Lung microvascular endothelial cell (primary cell): Measurements from ENCODE around the gene KCNK3. TPM values are rescaled to one million over a fixed set of nuclear protein-coding genes. Genes with fewer than 3 reads are reported as not detected.

Experiments used
- DNase-seq, 2 donors: peaks; one replicate each; pipeline versions ENCODE4 v3.0.0 to v3.0.0-alpha.2; 2010; ENCODE audit warnings: low read depth in 2 of 2
- total RNA-seq: library from RNA; depleted of rRNA; stranded (reverse); fragments of >200 nt; gene quantifications from 2 replicates; pipeline ENCODE4 v1.2.1, GENCODE V29; 2014

The KCNK3 gene
- total RNA-seq, 1 donor from 2014 or later, result not detected

DNA sequence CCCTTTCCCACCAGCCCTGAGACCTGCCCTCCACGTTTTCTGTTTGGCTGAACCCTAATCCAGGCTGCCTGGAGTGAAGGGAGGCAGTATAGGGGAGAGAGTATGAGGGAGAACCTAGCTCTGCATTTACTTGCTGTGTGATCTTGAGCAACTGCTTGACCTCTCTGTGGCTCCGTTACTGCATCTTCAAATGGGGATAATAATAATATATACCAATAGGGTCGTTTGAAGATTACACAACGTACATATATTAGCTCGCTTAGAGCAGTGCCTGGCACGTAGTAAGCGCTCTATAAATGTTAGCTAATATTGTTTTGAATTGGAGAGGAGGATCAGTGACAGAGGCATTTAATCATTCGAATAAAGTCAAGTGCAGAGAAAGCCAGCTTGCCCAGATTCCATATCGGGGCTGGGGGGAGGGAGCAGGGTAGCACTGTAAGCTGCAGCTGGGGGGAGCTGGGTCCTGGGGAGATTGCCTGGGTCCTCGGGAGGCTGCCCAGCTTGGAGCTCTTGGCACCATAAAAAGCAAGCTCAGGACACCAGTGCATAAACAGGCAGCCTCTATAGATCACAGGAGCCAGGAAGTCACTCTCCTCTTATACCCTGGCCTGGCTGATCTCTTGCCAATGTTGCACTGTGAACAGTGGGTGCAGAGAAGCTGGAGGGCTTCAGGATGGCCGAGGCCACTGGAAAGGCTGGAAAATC is 19.1 kb downstream of the KCNK3 start:
- no peak for DNase-seq

DNA sequence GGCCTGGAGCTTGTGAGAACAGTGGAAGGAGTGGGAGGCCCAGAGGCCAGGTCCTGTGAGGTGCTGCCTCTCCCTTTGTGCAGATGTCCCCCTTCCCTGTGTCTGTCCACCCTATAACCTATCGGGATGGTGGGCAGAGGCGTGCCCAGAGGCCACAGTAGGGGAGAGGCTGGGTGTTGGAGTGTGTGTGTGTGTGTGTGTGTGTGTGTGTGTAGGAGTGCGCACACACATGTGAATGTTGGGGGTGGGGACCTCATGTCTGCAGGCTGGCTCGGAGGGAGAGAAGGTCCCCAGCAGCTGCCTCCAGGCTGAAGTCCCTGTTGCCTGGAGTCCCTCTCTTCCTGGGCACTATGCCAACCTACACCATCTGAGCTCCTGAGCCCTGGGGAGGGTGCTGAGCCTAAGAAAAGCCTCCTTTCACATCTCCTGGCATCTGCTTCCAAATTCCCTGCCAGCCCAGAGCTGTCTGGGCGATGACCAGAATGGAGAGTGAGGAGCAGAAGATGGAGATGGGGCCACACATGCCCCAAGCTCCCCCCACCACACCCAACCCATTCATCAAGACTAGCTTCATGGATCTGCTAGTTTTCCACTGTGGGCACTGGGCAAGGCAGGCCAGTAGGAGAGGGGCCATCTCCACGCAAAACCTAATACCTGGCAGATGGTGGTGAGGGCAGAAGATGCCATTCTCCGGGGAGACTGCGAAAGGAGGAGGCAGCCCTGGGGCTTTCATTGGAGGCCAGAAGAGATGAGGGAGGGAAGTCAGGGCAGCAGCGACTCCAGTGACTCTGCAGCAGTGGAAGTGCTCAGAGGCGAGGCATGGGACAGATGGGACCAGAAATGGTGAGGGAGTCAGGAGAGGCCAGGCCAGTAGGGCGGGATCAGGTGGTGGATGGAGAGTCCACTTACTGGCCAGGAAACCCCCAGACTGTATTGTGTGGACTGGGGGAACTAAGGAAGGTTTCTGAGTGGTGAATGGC is 20.3 kb downstream of the KCNK3 start:
- DNase-seq, result no peak

DNA sequence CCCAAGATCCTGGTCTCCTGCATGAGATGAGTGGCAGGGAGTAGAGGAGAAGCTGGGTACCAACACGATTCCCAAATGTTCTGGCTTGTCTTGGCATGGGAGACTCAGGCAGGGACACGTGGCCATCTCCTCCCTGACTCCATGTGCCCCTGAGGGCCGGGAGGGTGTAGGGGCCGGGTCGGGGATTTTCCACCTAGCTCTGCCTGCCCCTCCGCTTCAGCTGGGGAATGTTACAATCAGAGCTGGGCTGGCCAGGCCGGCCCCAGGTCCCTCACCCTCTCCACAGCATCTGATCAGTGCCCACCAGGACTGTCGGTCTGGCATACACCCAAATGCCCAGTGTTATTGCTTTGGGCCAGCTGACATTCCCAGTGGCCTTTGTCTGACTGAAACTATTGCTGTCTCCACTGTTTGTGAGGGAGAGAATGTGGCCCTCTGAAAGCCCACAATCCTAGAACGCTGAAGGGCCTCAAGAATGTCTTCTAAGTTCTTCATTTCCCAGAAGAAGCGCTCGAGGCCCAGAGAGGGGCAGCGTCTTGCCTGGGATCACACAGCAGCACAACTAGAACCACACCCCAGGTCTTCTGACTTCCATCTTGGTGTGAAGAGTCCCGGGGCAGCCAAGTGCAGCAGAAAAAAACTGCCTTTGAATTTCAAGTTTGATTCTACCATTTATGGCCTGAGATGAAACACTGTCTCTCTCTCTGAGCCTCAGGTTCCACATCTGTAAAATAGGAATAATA is 23.2 kb downstream of the KCNK3 start:
- no peak for DNase-seq

DNA sequence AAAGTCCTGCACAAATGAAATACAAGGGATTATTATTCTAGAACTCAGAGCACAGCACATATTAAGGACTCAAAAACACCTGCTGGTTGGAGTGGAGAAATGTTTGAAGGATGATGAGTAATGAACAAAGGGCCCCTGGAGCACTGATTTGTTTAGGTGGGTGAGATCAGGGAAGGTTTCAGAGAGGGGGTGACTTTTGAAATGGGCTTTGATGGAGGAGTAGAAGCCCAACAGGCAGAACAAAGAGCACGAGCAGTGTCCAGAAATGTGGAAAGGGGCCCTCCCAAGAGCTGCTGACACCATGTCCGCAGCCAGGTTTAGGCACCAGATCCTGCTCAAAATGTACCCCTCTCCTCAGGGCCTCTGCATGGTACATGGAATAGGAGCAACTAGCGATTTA is 23.8 kb downstream of the KCNK3 start:
- no peak for DNase-seq

DNA sequence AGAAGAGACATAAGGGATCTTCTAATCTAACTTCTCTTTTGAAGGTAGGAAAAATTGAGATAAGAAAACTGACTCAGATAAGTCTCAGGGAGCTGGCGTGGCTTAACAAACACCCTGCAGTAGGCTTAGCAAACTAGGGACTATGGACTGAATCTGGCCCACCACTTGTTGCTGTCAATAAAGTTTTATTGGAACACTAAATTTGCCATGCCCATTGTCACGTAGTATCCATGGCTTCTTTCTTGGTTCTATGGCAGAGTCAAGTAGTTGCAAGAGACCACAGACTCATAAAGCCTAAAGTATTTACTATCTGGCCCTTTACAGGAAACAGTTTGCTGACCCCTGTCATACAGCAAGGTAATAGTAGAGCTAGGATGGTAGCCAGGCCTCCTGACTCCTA is 24.2 kb downstream of the KCNK3 start:
- no peak for DNase-seq

DNA sequence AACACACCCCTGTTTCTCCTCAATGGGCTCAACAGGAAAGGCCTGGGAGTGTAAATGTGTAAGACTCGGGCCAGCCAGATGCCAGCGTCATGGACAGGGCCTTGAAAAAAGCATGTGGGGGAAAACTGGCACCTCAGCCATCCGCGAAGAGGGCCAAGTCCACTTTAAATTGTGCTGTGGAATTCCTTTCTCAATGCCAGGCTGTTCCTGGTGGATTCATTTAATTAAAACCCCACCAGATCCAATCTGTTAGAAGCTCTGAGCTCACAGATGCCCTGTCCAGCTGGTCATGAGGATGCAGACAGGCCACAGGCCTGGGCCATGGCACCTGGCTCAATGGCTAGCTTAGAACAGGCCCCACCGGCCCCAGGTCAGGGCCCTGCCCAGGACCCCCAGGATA is 24.8 kb downstream of the KCNK3 start:
- DNase-seq, result no peak

DNA sequence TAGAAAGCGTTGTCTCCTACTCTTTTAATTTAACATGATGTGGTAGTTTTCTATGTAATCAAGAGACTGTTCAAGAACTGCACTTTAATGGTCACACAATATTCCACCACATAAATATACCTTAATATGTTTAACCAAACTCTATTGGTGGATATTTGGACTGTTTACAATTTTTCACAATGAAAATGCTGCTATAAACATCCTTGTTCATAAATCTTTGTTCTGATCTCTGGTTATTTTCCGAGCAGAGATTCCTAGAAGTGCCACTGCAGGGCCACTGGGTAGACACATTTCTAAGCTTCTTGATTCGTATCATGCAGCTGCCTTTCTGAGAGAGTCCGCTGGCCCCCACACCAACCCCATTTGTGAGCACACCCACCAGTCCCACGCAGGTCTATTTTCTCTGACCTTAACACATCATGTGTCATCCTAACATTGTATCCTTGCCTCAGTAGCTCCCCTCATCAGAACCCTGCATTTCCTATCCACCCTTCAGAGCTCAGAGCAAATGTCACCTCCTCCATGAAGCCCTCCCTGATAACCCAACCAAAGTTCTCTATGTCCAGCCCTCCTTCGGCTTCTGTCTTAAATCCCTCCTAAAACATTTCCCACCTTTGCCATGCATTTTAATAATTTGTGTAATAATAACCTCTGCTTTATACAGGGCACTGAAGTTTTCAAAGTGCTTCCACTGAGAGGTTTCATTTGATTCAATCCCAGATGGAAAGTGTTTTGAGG is 26.6 kb downstream of the KCNK3 start:
- no peak for DNase-seq

DNA sequence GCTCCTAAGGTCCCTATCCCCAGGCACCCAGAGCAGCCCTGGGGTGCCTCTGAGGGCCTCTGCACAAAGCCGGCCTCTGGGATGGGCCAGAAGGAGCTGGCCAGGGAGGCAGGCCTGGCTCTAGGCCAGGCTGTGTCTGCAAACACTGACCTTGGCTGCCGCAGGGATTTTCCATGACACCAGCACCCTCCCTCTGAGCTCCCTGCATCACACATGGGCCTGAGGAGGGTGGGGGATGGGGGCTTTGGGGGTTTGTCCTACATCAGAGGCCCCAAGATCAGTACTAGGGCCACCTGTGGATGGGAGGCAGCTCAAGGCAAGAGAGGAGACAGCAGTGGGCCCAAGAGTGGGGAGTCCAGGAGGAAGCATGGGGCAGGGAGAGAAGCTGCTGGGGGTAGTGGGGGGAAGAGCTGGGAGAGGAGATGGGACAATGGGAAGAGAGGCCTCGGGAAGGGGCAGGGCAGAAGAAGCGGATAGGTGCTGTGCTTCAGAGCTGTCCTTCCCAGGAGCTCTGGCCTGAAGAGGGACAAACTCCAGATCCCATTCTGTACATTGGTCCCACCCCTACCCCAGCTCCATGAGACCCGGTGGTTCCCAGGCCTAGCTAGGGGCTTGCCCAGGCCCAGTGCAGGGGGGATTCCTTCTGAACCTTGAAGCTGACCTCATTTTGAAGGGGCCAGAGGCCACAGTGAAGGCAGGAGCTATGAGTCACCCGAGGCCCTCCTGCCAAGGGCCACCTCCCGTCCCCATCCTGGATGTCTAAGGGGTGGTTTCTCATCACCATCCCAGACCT is 28.0 kb downstream of the KCNK3 start:
- DNase-seq, result peak; percentile 77 to 90

DNA sequence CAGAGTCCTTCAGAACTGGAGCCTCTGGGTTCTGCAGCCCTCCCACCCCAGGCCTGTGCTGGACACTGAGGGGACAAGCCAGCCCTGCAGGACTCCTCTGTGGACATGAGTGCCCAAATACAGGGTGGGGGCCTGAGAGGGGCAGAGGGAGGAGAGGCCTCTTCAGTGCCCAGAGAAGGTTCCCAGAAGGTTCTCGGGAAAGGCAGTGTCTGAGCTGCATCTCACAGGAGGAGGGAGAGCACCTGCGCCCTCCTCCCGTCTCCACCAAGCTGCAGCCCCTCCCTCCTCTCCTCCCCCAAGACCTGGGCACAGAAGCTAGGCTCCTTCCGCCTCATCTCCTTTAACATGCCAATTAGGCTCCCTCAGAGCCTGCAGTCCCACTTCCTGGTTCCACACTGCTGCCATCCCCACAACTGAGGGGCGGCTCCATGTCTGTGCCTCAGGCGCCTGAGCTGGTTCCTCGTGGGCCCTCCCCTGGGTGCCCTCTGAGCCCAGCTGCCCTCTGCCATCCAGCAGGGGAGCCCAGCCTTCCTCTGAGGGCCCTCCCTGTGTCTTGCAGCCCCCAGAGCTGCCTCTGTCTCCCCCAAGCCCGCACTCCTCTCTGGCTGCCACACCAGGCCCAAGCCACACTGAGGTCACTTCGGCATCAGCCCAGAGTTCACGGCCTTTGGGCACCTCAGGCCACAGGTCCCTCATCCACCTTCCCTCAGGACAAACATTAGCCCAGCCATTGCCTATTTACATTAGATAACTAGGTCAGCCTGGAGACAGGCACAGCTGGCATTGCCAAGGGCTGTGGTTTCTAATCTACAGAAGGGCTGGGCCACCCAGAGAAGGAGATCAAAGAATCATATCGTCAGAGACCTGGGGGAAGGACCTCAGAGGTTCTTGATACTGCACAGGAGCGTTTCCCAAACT is 28.9 kb downstream of the KCNK3 start:
- DNase-seq, result no peak

DNA sequence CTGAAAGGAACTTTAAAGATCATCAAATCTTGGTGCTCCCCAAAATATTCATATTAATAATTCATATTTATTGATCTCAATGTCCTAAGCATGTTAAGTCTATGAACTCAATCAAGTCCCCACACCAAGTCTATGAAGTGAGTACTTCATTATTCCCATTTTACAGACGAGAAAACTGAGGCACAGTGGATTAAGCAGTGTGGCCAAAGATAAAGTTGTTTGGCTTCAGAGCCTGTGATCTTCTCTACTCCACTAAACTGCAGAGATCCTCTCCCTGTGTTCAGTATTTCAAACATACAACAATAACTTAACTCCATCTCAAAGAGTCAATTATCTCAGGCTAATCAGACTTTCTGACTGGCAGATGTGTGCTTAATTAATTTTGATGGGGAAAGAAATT is 29.8 kb downstream of the KCNK3 start:
- DNase-seq, result no peak

DNA sequence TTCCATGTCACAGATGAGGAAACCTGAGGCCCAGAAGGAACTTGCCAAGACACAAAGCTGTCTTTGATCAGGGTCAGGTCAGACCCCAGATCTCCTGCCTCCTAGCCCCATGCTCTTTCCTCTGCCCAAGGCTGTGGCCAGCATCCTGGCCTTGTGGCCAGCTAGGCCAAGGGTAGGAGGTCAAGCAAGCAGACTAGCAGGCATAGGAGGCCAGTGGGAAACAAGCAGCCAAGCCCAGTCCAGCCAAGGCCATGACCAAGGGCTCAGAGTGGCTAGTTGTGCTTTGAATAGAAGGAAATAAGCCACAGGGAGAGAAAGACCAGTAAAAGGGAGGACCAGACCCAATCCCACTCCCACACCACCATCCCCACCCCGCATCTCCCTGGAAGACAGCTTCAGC is 30.4 kb downstream of the KCNK3 start:
- DNase-seq, result no peak

DNA sequence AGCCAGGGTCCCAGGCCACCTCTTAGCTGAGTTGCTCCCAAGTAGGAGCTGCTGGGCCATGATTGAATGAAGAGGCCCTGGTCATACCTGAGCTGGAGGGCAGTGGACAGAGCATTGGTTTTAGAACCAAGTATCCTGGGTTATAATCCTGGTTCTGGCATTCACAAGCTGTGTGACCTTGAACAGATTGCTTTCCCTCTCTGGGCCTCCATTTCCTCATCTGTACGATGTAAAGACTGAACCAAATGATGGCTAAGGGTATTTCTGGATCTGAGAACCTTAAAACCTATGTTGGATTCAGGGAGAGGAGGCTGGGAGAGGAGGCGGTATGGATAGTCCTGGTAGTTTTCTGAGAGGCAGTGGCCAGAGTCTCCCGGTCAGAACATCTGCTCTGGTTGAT is 31.0 kb downstream of the KCNK3 start:
- no peak for DNase-seq

DNA sequence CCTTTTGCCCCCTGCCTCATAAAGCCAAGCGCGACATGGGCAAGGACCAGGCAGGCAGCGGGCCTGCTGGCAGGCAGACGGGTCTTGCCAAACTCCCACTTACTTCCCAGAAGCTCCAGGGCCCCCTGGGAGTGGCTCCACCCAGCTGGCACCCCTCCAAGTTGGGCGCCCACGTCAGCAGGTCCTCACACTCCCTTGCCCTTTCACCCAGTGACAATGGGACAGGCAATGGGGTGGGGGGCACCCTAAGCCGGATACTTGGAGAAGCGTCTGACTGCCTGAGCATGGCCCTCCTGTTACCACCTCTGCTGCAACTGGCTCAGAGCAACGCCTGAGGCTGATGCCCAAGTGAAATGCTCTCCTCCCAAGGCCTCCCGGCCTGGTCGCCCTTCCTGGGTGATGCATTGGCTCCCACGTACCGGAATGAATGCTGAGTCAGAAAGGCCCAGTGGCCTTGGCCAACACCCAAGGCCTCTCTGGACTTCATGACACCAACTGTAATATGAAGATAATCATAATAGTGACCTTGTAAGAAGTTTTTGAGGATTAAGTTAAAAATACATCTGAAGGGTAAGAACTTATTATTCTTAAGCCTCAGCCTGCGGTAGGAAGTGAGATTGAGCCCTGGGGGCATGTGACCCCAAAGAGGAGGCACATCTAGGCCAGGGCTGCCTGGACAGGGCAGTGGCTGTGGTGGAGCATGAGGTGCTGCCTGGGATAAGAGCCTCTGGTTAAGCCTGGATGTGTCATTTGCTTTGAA is 31.6 kb downstream of the KCNK3 start:
- peak in 1 of 2 donors; percentile 59 for DNase-seq

DNA sequence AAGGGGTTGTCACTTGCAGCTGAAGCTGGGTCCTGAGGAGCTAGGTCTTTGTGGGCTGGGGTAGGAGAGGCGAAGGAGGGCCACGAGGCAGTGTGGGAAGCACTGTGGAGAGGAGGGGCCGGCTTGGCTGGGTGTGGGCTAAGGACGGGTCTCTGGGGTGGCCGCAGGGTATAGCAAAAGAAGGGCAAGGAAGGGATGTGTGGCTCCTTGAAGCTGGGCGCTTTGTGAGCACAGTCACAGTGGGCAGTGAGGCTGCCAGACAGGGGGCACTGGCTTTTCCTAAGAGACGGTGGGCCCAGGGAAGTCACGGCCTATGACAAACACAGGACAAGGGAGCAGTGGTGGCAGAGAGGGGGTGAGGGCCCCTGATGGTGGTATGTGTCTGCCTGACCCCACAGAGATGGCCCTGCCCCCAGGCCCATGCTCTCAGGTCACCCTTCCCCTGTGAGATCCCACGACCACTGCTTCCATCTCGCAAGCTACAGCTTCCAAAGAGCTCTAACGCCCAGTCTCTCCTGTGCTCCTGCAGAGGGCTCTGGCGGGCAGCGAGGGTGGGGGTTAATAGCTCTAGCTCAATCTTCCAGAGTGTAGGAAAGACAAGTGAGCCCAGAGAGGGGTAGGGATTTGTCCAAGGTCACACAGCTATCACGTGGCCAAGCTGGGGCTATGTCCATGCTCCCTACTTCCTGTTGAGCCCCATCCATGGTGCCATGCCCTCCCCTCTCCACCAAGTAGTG is 32.4 kb downstream of the KCNK3 start:
- no peak for DNase-seq

DNA sequence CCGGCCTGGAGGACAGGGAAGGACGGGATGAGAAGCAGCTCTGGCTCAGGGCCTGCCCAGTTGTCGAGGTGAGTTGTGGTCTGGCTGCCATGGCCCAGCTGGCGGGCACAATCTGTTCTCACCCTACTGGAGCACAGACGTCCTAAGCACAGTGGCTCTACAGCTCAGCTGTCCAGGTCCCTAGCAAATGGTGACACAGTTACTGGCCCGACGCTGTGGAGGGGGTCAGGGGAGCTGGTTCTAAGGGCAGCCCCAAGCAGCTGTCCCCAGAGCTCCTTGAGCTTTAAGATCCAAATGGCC is 32.9 kb downstream of the KCNK3 start:
- DNase-seq, result no peak

DNA sequence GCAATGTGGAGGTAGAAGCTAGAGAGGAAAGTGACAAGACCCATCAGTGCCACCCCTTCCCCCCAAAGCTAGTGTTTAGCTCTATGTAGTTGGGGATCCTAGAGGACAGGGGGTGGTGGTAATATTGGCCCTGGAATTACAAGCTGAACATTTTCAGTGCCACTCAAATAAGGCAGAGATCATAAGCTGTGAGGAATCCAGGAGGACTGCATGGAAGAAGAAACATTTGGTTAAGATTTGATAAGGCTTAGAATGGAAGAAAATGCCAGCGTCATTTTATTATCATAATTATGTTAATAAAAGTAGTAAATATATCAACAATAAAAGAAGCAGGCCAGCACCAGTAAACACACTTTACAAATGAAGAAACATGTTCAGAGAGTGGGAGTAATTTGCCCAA is 33.7 kb downstream of the KCNK3 start:
- no peak for DNase-seq

DNA sequence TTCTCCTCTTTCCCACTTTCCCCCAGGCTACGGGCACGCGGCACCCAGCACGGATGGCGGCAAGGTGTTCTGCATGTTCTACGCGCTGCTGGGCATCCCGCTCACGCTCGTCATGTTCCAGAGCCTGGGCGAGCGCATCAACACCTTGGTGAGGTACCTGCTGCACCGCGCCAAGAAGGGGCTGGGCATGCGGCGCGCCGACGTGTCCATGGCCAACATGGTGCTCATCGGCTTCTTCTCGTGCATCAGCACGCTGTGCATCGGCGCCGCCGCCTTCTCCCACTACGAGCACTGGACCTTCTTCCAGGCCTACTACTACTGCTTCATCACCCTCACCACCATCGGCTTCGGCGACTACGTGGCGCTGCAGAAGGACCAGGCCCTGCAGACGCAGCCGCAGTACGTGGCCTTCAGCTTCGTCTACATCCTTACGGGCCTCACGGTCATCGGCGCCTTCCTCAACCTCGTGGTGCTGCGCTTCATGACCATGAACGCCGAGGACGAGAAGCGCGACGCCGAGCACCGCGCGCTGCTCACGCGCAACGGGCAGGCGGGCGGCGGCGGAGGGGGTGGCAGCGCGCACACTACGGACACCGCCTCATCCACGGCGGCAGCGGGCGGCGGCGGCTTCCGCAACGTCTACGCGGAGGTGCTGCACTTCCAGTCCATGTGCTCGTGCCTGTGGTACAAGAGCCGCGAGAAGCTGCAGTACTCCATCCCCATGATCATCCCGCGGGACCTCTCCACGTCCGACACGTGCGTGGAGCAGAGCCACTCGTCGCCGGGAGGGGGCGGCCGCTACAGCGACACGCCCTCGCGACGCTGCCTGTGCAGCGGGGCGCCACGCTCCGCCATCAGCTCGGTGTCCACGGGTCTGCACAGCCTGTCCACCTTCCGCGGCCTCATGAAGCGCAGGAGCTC is 35.4 kb downstream of the KCNK3 start:
- peak; percentile 33 to 56 for DNase-seq
